PC-9 (cell line): ENCODE results near the gene RALGAPB. TPM values are rescaled to one million over a fixed set of nuclear protein-coding genes. Genes with fewer than 3 reads are reported as not detected.

ENCODE experiments used
- BruUV-seq: library from RNA; stranded (reverse); fragments of 400-500 nt; replicated peaks from 2 replicates; lab custom pipeline; 2021; lab: Mats Ljungman, UMichigan
- CTCF ChIA-PET: fragments of 300-600 bp; sonication (Branson Sonifier 250); formaldehyde crosslinking; loops from one replicate; lab custom pipeline; 2022; ENCODE audit warnings: antibody characterized with exemption; lab: Charles Lee
- POLR2A ChIA-PET: fragments of 300-600 bp; sonication (Branson Sonifier 250); formaldehyde crosslinking; loops from one replicate; lab custom pipeline; 2022; ENCODE audit warnings: antibody characterized with exemption; ENCODE audit not compliant: unreplicated experiment; lab: Charles Lee
- DNase-seq, 2 experiments: peaks; one replicate each; pipeline versions ENCODE4 v3.0.0 to v3.0.0-alpha.2; 2015 to 2022; ENCODE audit warnings: mixed read lengths in 1 of 2
- H2AFZ ChIP-seq: fragments of 200-600 bp; sonication (generic); 2 replicates; pipeline ENCODE4 v1.8.1; 2017; ENCODE audit warnings: antibody characterized with exemption
- H3F3A ChIP-seq: fragments of 200-600 bp; sonication (generic); 2 replicates; pipeline ENCODE4 v1.8.1; 2017; ENCODE audit warnings: antibody characterized with exemption, mild to moderate bottlenecking, low read depth; ENCODE audit not compliant: insufficient read depth
- H3K27ac ChIP-seq: fragments of 200-600 bp; sonication (generic); 2 replicates; pipeline ENCODE4 v1.6.1; 2016; ENCODE audit warnings: mixed run types
- H3K27me3 ChIP-seq: fragments of 200-600 bp; sonication (generic); 2 replicates; pipeline ENCODE4 v1.6.1; 2016; ENCODE audit warnings: low read depth, mixed run types; ENCODE audit not compliant: insufficient read depth
- H3K36me3 ChIP-seq: fragments of 200-600 bp; sonication (generic); 2 replicates; pipeline ENCODE4 v1.6.1; 2016; ENCODE audit warnings: low read depth, mixed run types
- H3K4me1 ChIP-seq: fragments of 200-600 bp; sonication (generic); replicated peaks from 2 replicates; pipeline ENCODE4 v1.6.1; 2016; ENCODE audit warnings: mixed run types; ENCODE audit not compliant: insufficient read depth
- H3K4me2 ChIP-seq: fragments of 200-600 bp; sonication (generic); 2 replicates; pipeline ENCODE4 v1.6.1; 2017; ENCODE audit warnings: mixed run types
- H3K4me3 ChIP-seq: fragments of 200-600 bp; sonication (generic); 2 replicates; pipeline ENCODE4 v1.6.1; 2016; ENCODE audit warnings: mixed run types
- H3K79me2 ChIP-seq: fragments of 200-600 bp; sonication (generic); 2 replicates; pipeline ENCODE4 v1.6.1; 2017; ENCODE audit warnings: low read depth, mixed run types
- H3K9me2 ChIP-seq: fragments of 200-600 bp; sonication (generic); 2 replicates; pipeline ENCODE4 v1.8.1; 2017; ENCODE audit warnings: mild to moderate bottlenecking; ENCODE audit not compliant: insufficient read depth
- H3K9me3 ChIP-seq: fragments of 200-600 bp; sonication (generic); 2 replicates; pipeline ENCODE4 v1.8.1; 2016; ENCODE audit warnings: low read depth; ENCODE audit not compliant: insufficient read depth
- H4K20me1 ChIP-seq: fragments of 200-600 bp; sonication (generic); 2 replicates; pipeline ENCODE4 v1.8.1; 2017; ENCODE audit not compliant: insufficient read depth
- CTCF ChIP-seq: fragments of 200-600 bp; sonication (generic); conservative IDR thresholded peaks from 2 replicates; pipeline ENCODE4 v1.6.1; 2017; ENCODE audit warnings: mixed run types, antibody characterized with exemption, mild to moderate bottlenecking, moderate library complexity
- EZH2 ChIP-seq: fragments of 200-600 bp; sonication (generic); IDR thresholded peaks from 2 replicates; pipeline ENCODE4 v1.8.0; 2017; ENCODE audit warnings: antibody characterized with exemption, low read depth
- intact Hi-C: fragments of 100-400 bp; cut with micrococcal nuclease; formaldehyde crosslinking; loops from one replicate; pipeline ENCODE4 v1.10.0; 2022; ENCODE audit not compliant: unreplicated experiment
- total RNA-seq: library from RNA; stranded (reverse); gene quantifications from 2 replicates; pipeline ENCODE4 v1.2.3, GENCODE V29; 2021

The RALGAPB gene
- total RNA-seq, 1 experiment from 2014 or later, result 40.2 TPM

GRCh38 chr20:38558596-38559360, 86.1 kb downstream of the RALGAPB start:
- no TSS peak for BruUV-seq

GRCh38 chr20:38559764-38560163, 87.1 kb downstream of the RALGAPB start:
- H3K79me2 ChIP-seq, result no peaks in the 10 kb centered on the region
- no TSS peak for BruUV-seq
- ChIA-PET CTCF (no interaction called here), POLR2A (no interaction called here)
- no peak overlapping the region for H3K4me2 ChIP-seq
- intact Hi-C loops, result loop anchor here (10.0 kb wide), 1 partner anchor 55 kb away; no protein-coding TSS in a partner anchor
- H3K9me2 ChIP-seq, result no peaks in the 10 kb centered on the region
- H3K27me3 ChIP-seq, result no peaks in the 10 kb centered on the region
- no peak overlapping the region for H3K4me3 ChIP-seq
- TF ChIP-seq EZH2 (no peak), CTCF (no peak)
- H4K20me1 ChIP-seq, result no peaks in the 10 kb centered on the region; the same call in 1 of the 2 replicates
- H3K27ac ChIP-seq, result no peak overlapping the region
- DNase-seq, result no peak
- H3K9me3 ChIP-seq, result no peaks in the 10 kb centered on the region
- H3F3A ChIP-seq, result peaks cover 4% of the 10 kb centered on the region
- no peaks in the 10 kb centered on the region for H3K4me1 ChIP-seq
- peaks cover 32% of the 10 kb centered on the region for H3K36me3 ChIP-seq
- H2AFZ ChIP-seq, result no peak overlapping the region

More at GRCh38 chr20:38558596-38559360, 86.1 kb downstream of the RALGAPB start:
- Histone ChIP-seq H3K4me3 (no peak overlapping the region), H3F3A (peaks cover 4% of the 10 kb centered on the region), H3K36me3 (peaks cover 40% of the 10 kb centered on the region), H3K9me2 (no peaks in the 10 kb centered on the region), H2AFZ (no peak overlapping the region), H3K27ac (no peak overlapping the region), H3K79me2 (no peaks in the 10 kb centered on the region), H3K4me1 (no peaks in the 10 kb centered on the region), H4K20me1 (no peaks in the 10 kb centered on the region; the same call in 1 of the 2 replicates), H3K4me2 (no peak overlapping the region), H3K27me3 (no peaks in the 10 kb centered on the region), H3K9me3 (no peaks in the 10 kb centered on the region)
- POLR2A ChIA-PET, result no interaction called here
- DNase-seq, result no peak
- TF ChIP-seq CTCF (no peak), EZH2 (no peak)
- intact Hi-C loops, result no loop called here
- CTCF ChIA-PET, result no interaction called here

DNA sequence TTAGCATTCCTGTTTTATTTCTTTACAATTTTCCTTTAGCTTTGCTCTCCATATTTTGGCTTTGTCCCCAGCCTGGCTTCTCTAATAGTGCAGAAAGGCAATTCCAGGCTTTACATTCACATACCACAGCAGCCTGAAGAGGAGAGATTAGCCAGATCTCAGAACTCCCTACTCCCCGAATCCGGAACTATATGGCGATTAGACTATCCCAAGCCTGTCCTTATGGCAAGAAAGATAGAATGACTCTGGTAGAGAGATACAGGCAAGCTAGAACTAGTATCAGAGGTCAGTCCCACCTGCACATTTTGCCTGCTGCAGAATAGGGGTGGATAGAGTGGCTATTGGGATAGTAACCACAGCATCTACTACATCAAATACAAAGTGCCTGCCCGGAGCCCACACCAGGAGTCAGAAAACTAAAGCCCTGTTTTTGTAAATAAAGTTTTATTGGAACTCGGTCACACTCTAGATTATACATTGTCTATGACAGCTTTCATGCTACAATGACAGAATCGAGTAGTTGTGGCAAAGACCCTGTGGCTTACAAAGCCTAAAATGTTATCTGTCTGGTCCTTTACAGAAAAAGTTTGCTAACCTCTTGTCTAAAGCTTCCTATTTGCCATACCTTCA, 91.3 kb downstream of the RALGAPB start:
- Histone ChIP-seq H3K36me3 (peaks cover 23% of the 10 kb centered on the region), H3F3A (no peaks in the 10 kb centered on the region; the same call in 1 of the 2 replicates), H3K27ac (no peak overlapping the region), H3K4me3 (no peak overlapping the region), H3K9me3 (no peaks in the 10 kb centered on the region), H3K27me3 (no peaks in the 10 kb centered on the region), H3K4me2 (no peak overlapping the region), H3K79me2 (no peaks in the 10 kb centered on the region), H3K4me1 (no peaks in the 10 kb centered on the region), H3K9me2 (no peaks in the 10 kb centered on the region), H4K20me1 (no peaks in the 10 kb centered on the region; the same call in 1 of the 2 replicates), H2AFZ (no peak overlapping the region)
- TF ChIP-seq EZH2 (no peak), CTCF (no peak)
- CTCF ChIA-PET, result no interaction called here
- DNase-seq, result no peak
- intact Hi-C loops, result loop anchor here (10.0 kb wide), 1 partner anchor 59 kb away; no protein-coding TSS in a partner anchor
- BruUV-seq, result no TSS peak
- POLR2A ChIA-PET, result no interaction called here
